ENCODE measurements around the gene FKBP5. TPM values are rescaled to one million over a fixed set of nuclear protein-coding genes. Genes with fewer than 3 reads are reported as not detected.

The FKBP5 gene
- total RNA-seq, 1 donor from 2014 or later: 108 TPM

DNA sequence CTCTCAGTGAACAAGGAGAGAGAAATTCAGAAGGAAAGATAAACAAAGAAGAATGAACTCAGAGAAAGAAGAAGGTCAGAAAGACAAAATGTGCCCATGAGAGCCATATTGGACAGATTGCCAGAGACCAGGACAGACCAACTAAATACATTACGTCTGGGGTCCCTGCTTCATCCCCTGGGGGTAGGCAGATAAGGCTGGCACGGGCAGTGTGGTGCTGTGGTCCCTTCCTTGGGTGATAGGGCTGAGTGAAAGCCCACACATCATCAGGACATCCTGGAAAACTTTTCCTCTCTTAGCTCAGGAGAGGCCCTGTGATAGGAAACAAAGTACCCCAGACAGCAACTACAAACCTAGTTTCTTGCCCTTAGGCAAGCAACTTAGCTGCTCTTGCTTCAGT is 34.9 kb upstream of the FKBP5 start:
- TF ChIP-seq, protein P1, sequence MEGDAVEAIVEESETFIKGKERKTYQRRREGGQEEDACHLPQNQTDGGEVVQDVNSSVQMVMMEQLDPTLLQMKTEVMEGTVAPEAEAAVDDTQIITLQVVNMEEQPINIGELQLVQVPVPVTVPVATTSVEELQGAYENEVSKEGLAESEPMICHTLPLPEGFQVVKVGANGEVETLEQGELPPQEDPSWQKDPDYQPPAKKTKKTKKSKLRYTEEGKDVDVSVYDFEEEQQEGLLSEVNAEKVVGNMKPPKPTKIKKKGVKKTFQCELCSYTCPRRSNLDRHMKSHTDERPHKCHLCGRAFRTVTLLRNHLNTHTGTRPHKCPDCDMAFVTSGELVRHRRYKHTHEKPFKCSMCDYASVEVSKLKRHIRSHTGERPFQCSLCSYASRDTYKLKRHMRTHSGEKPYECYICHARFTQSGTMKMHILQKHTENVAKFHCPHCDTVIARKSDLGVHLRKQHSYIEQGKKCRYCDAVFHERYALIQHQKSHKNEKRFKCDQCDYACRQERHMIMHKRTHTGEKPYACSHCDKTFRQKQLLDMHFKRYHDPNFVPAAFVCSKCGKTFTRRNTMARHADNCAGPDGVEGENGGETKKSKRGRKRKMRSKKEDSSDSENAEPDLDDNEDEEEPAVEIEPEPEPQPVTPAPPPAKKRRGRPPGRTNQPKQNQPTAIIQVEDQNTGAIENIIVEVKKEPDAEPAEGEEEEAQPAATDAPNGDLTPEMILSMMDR (IDR thresholded peaks at IDR 0.05): no peak
- H3K27ac Mint-ChIP-seq (ENCODE audit: unreplicated experiment): peak overlapping the region; percentile 67
- H3K4me1 Mint-ChIP-seq (ENCODE audit: unreplicated experiment): peaks cover 85% of the 10 kb centered on the region
- no peaks in the 10 kb centered on the region for H3K27me3 Mint-ChIP-seq (ENCODE audit: unreplicated experiment)
- no peaks in the 10 kb centered on the region for H3K9me3 Mint-ChIP-seq (ENCODE audit: unreplicated experiment)
- H3K36me3 Mint-ChIP-seq (ENCODE audit: unreplicated experiment): no peaks in the 10 kb centered on the region
- H3K4me3 Mint-ChIP-seq (ENCODE audit: unreplicated experiment): no peak overlapping the region
- no peak for DNase-seq (ENCODE audit: extremely low spot score, unreplicated experiment)

DNA sequence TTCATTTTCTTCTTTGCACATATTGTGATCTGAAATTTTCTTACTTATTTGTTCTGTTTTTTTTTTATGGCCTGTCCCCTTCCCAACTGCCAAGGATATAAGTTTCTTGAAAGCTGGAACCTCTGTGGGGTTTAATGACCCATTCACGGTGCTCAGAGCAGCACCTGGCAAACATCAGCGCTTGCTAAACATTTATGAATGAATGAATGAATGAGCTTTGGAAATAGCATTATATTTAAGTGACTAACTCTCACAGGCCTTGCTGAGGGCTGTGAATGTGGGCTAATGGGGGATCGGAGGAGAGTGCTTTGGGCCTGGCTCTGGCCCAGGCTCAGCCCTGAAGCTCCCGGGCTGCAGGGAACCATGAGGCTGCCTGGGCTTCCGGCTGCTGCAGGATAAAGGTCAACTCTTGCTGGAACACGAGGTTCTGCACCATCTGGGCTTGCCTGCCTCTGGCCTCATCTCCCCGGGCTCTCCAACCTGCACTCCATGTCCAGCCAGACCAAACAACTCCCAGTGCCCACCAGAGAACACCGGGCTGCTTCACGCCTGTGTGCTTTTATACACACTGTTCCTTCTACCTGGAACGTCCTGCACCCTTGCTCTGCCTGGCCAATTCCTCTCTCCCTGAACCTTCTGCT is 33.5 kb upstream of the FKBP5 start:
- TF ChIP-seq, protein P1 (IDR thresholded peaks at IDR 0.05): no peak
- Mint-ChIP-seq H3K27me3 (ENCODE audit: unreplicated experiment) (no peaks in the 10 kb centered on the region), H3K27ac (ENCODE audit: unreplicated experiment) (peak overlapping the region; percentile 10), H3K4me3 (ENCODE audit: unreplicated experiment) (no peak overlapping the region), H3K36me3 (ENCODE audit: unreplicated experiment) (no peaks in the 10 kb centered on the region), H3K4me1 (ENCODE audit: unreplicated experiment) (peaks cover 92% of the 10 kb centered on the region), H3K9me3 (ENCODE audit: unreplicated experiment) (no peaks in the 10 kb centered on the region)
- DNase-seq (ENCODE audit: extremely low spot score, unreplicated experiment): no peak

DNA sequence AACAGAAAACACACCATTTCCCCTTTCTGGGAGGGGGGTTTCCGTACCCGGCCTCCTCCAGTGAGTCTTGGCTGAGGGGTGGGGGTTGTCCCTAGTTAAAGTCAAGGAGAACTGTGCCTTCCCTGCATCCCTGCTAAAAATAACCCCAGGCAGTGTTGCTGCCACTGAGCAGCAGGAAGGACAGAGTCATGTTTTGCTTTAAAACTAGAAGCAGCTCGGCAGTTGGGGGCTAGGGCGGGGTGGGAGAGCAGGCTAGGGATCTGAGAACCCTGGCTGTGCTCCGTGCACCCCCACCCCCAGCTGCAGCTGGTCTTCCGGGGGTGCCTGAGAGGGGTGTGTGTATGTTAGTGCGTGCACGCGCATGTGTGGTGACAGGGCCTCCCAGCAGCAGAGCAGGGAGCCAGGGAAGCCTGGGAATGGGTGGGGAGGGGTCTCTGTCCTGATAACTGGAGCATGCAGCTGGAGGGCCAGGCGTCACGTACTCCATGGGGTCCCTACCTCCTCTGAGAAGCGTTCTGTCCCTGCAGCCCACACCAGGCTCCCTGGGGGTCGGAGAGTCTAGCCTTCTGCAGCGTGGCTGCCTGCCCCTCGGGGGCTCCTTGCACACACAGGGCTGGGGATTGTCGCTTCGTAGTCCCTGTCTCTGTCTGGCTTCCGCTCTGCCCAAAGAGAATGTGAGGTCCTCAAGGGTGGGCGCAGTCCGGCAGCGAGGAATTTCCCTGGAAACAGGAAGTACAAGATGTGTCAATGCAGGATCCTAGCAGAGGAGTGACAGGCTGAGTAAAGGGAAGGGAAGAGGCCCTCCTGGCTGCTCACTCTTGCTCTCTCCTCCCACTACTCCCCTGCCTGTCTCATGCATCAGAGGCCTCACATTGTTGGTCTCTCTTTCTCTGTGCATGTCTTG is 31.4 kb upstream of the FKBP5 start:
- H3K36me3 Mint-ChIP-seq (ENCODE audit: unreplicated experiment): peaks cover 2% of the 10 kb centered on the region
- peaks cover 83% of the 10 kb centered on the region for H3K4me1 Mint-ChIP-seq (ENCODE audit: unreplicated experiment)
- H3K4me3 Mint-ChIP-seq (ENCODE audit: unreplicated experiment): peak overlapping the region; percentile 67
- TF ChIP-seq, protein P1 (IDR thresholded peaks at IDR 0.05): no peak
- no peaks in the 10 kb centered on the region for H3K9me3 Mint-ChIP-seq (ENCODE audit: unreplicated experiment)
- DNase-seq (ENCODE audit: extremely low spot score, unreplicated experiment): no peak
- H3K27me3 Mint-ChIP-seq (ENCODE audit: unreplicated experiment): no peaks in the 10 kb centered on the region
- peak overlapping the region; percentile 87 for H3K27ac Mint-ChIP-seq (ENCODE audit: unreplicated experiment)

DNA sequence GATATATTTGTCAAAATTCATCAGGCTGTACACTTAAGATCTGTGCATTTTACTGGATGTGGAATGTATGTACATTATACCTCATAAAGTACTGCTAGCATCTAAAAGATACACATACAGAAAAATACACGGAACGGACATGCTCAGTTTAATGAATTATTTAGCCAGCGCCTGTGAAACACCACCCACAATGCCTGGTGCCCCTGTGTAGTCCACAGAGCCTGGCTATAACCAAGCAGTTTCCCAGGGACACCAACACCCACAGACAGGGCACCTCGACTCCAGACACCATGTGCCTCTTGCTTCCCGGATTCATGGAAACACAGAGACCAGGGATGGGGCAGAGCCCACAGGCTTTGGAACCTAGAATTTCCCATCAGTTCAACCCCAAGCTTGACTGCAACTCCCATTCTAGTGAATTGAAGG is 30.7 kb upstream of the FKBP5 start:
- no peak for DNase-seq (ENCODE audit: extremely low spot score, unreplicated experiment)
- Mint-ChIP-seq H3K36me3 (ENCODE audit: unreplicated experiment) (peaks cover 2% of the 10 kb centered on the region), H3K27me3 (ENCODE audit: unreplicated experiment) (no peaks in the 10 kb centered on the region), H3K4me3 (ENCODE audit: unreplicated experiment) (peak overlapping the region; percentile 67), H3K27ac (ENCODE audit: unreplicated experiment) (peak overlapping the region; percentile 87), H3K4me1 (ENCODE audit: unreplicated experiment) (peaks cover 76% of the 10 kb centered on the region), H3K9me3 (ENCODE audit: unreplicated experiment) (no peaks in the 10 kb centered on the region)
- TF ChIP-seq, protein P1 (IDR thresholded peaks at IDR 0.05): no peak

DNA sequence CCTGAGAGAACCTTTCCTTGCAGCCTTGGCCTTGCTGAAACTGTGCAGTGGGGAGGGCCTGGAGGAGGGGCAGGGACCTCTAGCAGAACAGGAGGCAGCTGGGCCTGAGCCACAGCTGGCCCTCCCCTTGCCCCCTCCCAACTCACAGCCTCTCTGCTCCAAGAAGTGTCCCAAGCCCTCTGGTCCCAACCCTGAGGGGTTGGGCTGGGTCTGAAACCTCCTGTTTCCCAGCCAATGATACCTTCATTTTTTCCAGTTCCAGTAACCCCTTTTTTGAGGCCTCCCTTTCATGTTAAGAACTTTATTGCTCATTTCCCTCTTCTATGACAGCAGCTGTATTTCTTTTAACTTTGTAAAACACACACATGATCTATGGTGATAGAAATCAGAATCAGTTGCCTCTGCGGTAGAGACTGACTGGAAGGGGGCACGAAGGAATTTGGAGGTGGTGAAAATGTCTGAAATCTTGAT is 30.2 kb upstream of the FKBP5 start:
- DNase-seq (ENCODE audit: extremely low spot score, unreplicated experiment): no peak
- TF ChIP-seq, protein P1 (IDR thresholded peaks at IDR 0.05): no peak
- Mint-ChIP-seq H3K36me3 (ENCODE audit: unreplicated experiment) (peaks cover 2% of the 10 kb centered on the region), H3K4me3 (ENCODE audit: unreplicated experiment) (no peak overlapping the region), H3K9me3 (ENCODE audit: unreplicated experiment) (no peaks in the 10 kb centered on the region), H3K27ac (ENCODE audit: unreplicated experiment) (peak overlapping the region; percentile 87), H3K27me3 (ENCODE audit: unreplicated experiment) (no peaks in the 10 kb centered on the region), H3K4me1 (ENCODE audit: unreplicated experiment) (peaks cover 71% of the 10 kb centered on the region)
